Measurements from ENCODE around the gene IGFBP5.

IGFBP5 gene

GRCh38 chr2:216713691-216714336 lies 18.5 kb upstream of the IGFBP5 start:
- FAIRE-seq, result no peak

- no peak for FAIRE-seq
These were observed 16.0 kb upstream of the IGFBP5 start for GRCh38 chr2:216711348-216711747.

DNA sequence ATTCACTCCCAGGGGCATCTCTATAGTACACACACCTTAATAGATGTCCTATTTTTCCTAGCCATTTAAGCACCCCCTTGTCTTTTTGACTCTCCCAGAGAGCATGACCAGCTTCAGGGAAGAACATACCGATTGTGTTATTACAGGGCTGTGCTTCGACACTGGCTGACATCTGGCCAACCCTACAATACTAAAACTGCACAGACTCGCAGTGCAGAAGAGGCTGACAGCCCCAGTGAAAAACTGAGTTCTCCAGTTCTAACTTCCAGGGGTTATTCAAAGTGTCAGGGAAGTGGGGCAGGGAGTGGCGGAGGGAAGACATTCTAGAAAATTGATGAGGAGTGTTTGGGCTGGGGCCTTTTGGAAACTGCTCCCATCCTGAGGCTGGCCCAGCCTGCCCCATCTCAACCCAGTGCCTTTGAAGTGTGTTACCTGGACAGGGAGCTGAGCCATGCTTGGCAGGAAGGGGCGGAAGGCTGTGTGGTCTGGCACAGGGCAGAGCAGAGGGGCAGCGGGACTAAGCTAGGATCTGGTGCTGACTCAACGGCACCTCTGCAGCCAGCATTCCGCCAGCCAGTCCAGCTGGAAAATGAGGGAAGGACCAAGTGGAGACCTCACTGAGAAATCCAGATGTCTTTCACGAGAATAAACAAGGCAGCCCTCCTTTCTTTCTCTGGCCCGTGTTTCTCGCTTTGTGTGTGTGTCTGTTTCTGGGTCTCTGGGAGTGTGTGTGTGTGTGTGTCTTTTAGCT lies 15.4 kb upstream of the IGFBP5 start:
- no peak for FAIRE-seq

- FAIRE-seq, result no peak
These were observed 7.4 kb upstream of the IGFBP5 start for GRCh38 chr2:216702756-216703155.

DNA sequence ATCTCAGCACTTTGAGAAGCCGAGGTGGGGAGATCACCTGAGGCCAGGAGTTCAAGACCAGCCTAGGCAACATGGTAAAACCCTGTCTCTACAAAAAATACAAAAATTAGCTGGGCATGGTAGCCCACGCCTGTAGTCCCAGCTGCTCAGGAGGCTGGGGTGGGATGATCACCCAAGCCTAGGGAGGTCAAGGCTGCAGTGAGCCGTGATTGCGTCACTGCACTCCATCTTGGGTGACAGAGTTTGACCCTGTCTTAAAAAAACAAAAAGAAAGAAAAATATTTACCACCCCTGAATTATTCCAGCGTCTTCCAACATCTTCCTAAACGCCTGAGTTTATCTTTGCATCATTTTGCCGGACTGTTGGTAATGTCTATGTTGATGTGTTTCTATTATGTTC lies 6.2 kb upstream of the IGFBP5 start:
- no peak for FAIRE-seq

- no peak for FAIRE-seq
These were observed 5.4 kb upstream of the IGFBP5 start for GRCh38 chr2:216700781-216701180.

DNA sequence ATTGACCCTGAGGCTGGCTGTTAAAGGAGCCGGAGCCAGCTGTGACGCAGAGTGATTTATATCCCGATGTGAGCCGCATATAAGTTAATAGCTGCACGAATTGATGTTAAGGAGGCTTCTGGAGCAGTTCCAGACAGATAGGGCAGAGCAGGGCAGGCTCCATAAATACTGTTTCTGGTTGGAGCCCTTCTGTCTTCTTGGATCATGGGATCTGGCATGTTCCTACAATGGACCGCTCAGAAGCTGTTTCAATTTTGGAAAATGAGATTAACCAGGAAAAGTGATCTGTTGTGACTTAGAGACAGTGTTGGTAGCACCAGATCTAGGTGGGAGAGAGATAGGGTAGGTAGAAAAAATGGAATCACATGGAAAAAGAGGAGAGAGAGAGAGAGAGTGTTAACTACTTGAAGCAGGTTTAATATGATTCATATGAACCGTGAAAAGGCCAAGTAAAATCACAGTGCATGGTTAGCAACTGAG lies 4.8 kb upstream of the IGFBP5 start:
- FAIRE-seq, result no peak

- FAIRE-seq, result peak; percentile 92
These were observed 3.5 kb upstream of the IGFBP5 start for GRCh38 chr2:216698895-216699294.

DNA sequence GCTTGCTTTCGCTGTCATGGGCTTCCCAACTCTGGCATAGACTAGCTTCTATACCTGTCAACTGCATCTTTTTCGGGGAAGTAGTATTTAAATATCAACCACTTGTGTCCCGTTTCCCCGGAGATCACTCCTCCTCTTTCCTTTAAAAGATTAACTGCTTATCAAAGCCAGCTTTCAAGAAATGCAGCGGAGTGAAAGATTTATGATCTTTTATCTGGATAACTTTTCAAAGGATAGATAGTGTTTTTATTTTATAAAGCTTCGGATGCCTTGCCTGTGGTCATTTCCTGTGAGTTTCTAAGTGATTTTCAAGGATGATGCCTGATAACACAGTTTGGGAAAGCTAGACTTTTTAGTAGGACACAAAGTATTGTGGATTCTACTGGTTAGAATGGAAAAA lies 2.9 kb upstream of the IGFBP5 start:
- no peak for FAIRE-seq

DNA sequence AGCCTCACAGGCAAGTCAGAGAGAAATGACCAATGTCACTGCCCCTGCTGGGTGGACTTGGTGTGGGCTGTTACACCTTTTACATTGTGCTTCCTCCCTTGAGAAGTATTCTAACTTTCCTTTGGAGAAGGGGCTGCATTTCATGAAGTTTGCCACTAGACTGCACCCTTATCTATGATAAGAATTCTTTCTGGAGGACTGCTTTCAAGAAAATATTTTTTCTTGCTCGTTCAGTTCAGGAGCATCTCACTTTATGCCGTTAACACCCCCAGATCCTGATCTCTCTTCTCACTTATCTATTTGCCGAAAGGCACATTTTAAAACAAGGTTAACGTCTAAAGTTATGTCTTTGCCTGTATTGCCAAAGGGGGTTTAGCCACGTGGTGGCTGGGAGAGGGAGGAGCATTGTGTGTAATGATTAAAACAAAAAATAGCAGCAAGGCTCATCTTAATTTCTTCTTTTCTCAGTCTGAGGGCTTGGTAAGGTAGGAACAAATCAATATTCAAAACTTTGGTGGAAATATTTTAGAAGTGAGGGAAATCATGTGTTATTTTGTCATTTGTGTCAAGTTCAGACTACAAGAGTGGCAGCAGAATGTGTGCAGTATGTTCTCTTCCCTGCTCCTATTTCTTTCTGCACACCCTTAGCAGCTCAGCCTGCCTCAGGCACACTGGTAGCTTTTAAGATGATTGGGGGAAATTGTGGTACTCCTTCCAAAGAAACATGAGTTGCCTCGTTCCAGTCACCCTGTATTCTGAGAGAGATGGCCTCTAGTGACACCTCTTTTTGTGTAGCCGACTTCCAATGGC lies 1.6 kb upstream of the IGFBP5 start:
- FAIRE-seq, result peak; percentile 87

DNA sequence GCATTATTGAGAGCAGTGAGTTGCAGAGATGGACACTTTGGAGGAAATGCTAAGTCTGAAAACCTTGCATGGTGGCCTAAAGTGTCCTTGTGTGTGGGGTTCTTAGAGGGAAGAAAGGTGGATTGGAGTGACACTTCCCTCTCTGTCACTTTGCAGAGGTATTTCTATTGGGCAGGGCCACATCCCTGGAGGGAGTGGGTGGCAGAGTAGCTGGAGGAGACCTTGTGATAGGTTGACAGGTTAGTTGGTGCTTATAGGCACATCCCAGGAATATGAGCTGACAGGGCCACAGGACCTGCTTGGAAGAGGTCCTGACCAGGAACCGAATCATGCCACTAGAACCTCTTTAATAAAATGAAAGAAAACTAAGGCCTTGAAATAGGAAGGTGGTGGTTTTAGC lies 972 bp upstream of the IGFBP5 start:
- no peak for FAIRE-seq

GRCh38 chr2:216694826-216695217 lies 527 bp downstream of the IGFBP5 start:
- FAIRE-seq, result no peak

DNA sequence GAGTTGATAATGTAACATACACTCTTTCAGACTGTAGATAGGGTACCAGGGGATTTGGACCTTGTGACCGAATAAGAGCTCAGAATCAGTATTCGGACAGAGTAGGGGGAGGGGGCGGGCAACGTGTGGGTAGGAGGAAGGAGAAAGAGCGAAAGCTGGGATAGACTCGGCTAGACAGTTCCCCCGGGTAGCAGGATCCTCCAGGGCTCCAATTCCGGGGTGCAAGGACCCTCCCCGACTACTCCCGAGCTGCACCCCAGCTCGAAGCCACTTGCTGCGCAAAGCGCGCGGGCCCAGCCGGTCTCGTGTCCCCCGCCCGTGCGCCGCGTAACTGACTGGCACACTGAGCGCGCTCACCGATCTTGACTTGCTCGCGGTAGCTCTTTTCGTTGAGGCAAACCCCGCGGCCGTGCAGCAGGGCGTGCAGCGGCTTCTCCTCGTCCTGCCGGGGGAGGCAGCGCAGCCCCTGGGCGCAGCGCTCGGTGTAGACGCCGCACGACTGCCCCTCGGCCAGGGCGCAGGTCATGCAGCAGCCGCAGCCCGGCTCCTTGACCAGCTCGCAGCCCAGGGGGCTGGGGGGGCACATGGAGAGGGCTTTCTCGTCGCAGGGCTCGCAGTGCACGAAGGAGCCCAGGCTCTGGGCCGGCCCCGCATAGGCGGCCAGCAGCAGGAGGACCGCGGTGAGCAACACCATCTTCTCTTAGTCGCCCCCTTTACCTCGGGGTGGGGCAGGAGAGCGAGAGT lies 1.1 kb downstream of the IGFBP5 start:
- FAIRE-seq, result no peak

- no peak for FAIRE-seq
These were observed 1.8 kb downstream of the IGFBP5 start for GRCh38 chr2:216693414-216694080.

DNA sequence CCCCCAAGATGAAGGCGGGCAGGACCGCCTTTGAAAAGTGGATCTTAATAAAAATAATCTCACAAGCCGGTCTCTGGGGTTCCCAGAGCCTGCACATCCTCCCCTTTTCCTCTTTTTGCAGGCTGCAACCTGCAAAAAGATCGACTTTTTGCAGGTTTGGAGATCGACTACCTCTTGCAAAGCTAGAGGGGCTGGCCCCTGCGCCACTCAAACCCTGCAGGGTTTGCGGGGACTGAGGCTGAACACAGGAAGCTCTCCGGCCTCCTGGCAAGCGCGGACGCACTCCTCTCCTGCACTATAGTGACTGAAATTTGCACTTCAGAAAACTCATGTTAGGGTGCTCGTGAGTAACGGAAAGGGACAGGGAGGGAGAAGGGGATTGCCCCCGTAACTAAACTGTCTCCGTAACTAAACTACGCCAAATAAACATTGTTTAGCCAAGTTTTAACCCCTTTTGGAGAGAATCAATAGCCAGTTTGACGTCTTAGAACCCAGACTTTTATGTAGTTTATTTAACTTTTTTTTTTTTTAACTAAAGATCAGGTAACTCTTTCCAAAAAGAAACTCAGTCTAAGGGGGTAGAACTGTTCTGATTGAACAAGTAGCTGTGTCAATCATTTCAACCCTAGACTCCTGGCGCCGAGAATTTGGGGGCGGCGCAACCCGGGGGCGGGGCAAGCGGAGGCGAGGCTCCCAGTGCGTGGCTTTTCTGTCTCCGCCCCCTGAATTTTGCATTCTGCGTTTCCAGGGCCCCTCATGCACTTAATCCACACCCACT lies 2.5 kb downstream of the IGFBP5 start:
- peak; percentile 62 for FAIRE-seq

- FAIRE-seq, result peak; percentile 12
These were observed 4.3 kb downstream of the IGFBP5 start for GRCh38 chr2:216690853-216691741.

DNA sequence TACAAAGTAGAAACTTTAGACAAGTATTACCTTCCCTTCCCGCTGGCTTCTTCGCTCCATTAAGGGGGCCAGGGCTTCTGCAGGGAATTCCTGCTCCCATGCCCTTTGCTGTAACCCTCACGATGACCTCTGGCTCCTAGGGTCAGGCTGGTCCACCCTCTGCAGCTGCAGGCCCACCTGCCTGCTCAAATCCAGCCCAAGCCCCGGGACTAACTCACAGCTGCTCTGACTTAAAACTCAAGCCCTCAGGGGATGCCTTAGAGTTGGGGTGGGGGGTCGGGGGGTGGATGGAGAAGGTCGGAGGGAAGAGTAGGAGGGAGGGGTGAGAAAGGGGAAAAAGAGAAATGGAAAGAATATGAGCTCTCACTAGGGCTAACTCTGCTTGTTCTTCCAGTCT lies 4.9 kb downstream of the IGFBP5 start:
- FAIRE-seq, result no peak

- FAIRE-seq, result no peak
These were observed 6.0 kb downstream of the IGFBP5 start for GRCh38 chr2:216689397-216689796.

GRCh38 chr2:216688731-216689340 lies 6.5 kb downstream of the IGFBP5 start:
- no peak for FAIRE-seq

DNA sequence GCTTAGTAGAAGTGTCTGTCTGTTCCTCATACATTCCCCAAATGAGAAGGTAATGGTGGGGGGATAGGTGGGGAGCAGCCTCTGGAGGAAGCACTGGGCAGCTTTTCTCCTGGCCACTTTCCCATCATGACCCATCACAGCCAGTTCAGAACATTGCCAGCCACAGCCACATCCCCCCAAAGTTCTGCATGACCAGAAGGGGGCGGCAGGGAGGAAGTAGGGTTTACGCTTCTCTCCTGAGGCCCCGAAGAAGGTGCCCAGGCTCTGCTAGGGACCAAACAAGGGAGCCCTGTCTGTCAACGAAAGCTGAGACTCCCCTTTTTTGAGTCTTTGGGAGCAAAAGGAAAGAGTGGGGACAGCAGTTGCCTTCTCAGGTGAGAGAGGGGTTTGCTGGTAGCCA lies 7.7 kb downstream of the IGFBP5 start:
- no peak for FAIRE-seq

Measured in endometrium (tissue), 2 donors.